GF-D8 (cell line): ENCODE data around the gene AXL.

Experiments
- DNase-seq: peaks from one replicate; lab custom pipeline; 2025; lab: John Stamatoyannopoulos, UW

The AXL gene

GRCh38 chr19:41235480-41235879, 16.5 kb downstream of the AXL start:
- no peak for DNase-seq

- no peak for DNase-seq
Measured at GRCh38 chr19:41238244-41238643, 19.2 kb downstream of the AXL start.

GRCh38 chr19:41239363-41239762, 20.3 kb downstream of the AXL start:
- DNase-seq, result no peak

- DNase-seq, result no peak
Measured at GRCh38 chr19:41239961-41240574, 21.0 kb downstream of the AXL start.

- DNase-seq, result no peak
Measured at GRCh38 chr19:41241859-41242258, 22.8 kb downstream of the AXL start.

GRCh38 chr19:41244117-41244516, 25.1 kb downstream of the AXL start:
- no peak for DNase-seq

- no peak for DNase-seq
Measured at GRCh38 chr19:41245843-41246242, 26.8 kb downstream of the AXL start.

- DNase-seq, result no peak
Measured at GRCh38 chr19:41248895-41249294, 29.9 kb downstream of the AXL start.

- no peak for DNase-seq
Measured at GRCh38 chr19:41249707-41250423, 30.8 kb downstream of the AXL start.

GRCh38 chr19:41253660-41254059, 34.6 kb downstream of the AXL start:
- no peak for DNase-seq

- DNase-seq, result no peak
Measured at GRCh38 chr19:41255171-41255570, 36.1 kb downstream of the AXL start.

GRCh38 chr19:41261474-41262190, 42.6 kb downstream of the AXL start:
- DNase-seq, result no peak

- DNase-seq, result peak; percentile 52
Measured at GRCh38 chr19:41263042-41263849, 44.2 kb downstream of the AXL start.

GRCh38 chr19:41263850-41264580, 45.0 kb downstream of the AXL start, which contains the start of gene HNRNPUL1:
HNRNPUL1 (plus strand) TSS chr19:41264372; CDS start chr19:41264504, 132 bp downstream.
- peak; percentile 100 for DNase-seq

GRCh38 chr19:41264581-41265394, 45.8 kb downstream of the AXL start:
- DNase-seq, result no peak

- no peak for DNase-seq
Measured at GRCh38 chr19:41265395-41266153, 46.6 kb downstream of the AXL start.

- no peak for DNase-seq
Measured at GRCh38 chr19:41269055-41269454, 50.0 kb downstream of the AXL start.

GRCh38 chr19:41269571-41269970, 50.5 kb downstream of the AXL start:
- DNase-seq, result no peak

GRCh38 chr19:41273076-41273475, 54.1 kb downstream of the AXL start:
- no peak for DNase-seq

GRCh38 chr19:41274802-41275201, 55.8 kb downstream of the AXL start:
- no peak for DNase-seq
